ENCODE data around the gene SDSL.

- TF ChIP-seq ATF2 (tag by site-specific recombination; IDR thresholded peaks at IDR 0.05; ENCODE audit: low read depth) (no peak), CTCF (tag by site-specific recombination; IDR thresholded peaks at IDR 0.05) (no peak), ZNF660 (tag by site-specific recombination; IDR thresholded peaks at IDR 0.05) (no peak), ZNF311 (tag by site-specific recombination; IDR thresholded peaks at IDR 0.05; ENCODE audit: borderline replicate concordance) (no peak)
These were observed 15.5 kb downstream of the SDSL start for GRCh38 chr12:113437729-113438100.

All from HEK293 (cell line).